ELF-1 (cell line): ENCODE data around the gene ATXN10.
A peak's percentile ranks its signal among the peaks of the same experiment; 100 is the strongest.

ENCODE experiments used
- DNase-seq: peaks from one replicate; pipeline ENCODE4 v3.0.0-alpha.2; 2016; ENCODE audit warnings: low read depth, low spot score

Gene ATXN10

DNA sequence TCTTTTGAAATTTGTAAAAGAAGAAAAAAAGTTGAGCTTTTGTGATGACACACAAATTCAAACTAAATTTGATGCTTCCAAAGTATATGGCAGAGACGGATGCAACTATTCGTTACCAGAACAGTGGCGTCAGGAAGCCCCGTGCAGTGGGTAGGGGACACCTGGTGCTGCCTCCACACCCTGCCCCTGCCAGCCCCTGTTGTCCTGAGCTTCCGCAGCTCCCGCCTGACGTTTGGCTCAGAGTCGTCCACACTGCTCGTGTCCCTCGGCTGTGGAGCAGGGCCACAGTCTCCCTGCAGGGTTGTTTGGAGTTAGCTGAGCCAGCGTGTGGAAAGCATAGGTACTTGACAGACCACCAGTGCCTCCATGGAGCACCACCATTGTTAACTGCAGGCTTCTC lies 86.3 kb downstream of the ATXN10 start:
- DNase-seq, result no peak

DNA sequence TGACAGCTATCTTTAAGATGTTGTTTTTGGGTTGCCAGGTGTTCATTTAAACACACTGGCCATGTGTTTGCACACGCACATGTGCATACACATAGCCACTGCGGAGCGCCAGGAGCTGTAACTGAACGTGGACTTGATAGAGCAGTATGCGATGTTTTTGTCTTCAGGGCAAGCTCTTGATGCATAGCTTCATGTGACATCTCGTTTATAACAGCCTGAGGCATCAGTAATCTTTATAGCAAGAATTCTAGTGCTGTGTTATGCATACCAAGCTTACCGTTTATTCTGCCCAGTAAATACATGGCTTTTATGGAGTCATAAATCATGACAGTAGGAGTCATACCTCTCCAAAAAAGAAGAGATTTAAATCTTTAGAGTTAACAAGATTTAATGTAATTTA lies 87.0 kb downstream of the ATXN10 start:
- no peak for DNase-seq

DNA sequence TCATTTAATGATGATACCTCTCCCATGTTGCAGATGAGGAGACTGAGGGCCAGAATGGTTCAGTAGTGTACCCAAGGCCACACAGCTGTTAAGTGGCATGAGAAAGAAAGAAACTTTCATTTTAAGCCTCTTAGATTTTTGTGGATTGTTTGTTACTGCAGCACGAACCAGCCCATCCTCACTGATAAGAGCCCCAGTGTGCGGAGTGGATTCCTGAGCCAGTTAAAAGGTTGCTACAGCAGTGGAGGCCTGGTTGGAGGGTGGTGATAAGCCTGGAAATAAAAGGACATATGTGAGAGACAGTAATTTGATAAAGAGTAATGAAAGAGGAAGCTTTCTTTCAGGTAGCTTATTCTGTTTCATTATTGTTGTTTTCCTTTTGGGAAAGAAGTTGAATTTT lies 89.0 kb downstream of the ATXN10 start:
- no peak for DNase-seq

DNA sequence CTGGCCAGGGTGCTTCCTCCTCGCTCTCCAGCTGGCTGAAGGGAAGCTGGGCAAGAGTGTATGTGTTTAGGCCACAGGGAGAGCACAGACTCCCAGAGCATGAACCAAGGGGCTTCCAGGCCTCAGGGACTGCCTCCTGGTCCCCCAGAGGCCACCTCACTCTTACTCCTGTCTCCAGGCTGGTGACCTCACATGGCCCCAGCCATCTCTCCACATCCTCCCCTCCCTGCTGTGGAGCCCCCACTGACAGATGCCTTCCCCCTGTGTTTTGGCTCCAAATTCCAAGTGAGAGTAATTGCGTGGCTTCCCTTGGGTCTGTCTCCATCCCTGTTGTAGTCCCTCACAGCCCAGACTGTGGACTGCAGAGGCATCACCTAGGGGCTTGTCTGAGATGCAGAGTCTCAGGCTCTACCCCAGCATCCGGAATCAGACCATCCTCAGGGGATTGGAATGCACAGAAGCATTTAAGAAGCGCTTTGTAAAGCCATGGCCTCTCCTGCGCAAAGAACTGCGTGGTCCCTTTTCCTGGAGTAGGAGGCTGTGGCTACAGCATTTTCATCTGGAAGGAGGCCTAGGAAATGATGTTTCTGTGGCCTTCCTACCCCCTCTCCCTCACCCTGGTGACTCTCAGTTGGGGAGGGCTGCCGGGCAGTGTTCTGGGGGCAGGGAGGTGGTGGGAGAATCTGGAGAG lies 91.1 kb downstream of the ATXN10 start:
- peak; percentile 27 for DNase-seq

DNA sequence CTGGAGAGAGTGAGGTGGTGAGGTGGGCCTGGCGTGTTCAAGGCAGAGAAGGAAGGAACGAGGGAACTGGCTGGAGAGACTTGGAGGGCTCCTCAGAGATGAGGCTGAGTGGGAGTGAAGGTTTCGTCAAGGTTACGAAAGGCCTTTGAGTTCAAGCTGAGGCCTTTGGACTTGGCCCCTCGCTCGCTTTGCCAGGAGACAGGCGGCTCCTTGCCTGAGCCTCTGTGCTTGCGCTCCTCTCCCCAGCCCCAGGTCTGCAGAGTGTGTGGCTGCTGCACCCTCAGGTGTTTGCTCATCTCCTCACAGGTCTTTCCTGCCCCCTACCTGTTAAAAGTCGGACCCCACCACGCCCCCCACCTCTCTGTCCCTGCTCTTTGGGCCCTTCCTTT lies 91.6 kb downstream of the ATXN10 start:
- peak; percentile 14 for DNase-seq

DNA sequence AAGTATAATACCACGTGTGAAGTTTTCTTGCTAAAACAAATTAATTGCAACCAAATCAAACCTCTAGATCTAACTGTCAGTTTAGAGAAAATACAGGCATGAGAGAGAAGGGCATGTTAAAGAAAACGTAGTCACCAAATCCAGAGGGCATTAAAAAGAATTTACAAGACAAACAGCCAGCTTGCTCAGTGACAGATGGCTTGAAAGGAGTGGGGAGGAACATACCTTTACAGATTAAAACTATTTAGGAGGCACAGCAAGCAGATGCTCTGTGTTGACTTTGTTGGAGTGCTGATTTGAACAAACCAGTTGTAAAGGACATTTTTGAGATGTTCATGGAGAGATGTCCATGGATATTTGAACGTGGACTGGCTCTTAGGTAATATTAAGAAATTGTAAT lies 96.9 kb downstream of the ATXN10 start:
- DNase-seq, result peak; percentile 21

DNA sequence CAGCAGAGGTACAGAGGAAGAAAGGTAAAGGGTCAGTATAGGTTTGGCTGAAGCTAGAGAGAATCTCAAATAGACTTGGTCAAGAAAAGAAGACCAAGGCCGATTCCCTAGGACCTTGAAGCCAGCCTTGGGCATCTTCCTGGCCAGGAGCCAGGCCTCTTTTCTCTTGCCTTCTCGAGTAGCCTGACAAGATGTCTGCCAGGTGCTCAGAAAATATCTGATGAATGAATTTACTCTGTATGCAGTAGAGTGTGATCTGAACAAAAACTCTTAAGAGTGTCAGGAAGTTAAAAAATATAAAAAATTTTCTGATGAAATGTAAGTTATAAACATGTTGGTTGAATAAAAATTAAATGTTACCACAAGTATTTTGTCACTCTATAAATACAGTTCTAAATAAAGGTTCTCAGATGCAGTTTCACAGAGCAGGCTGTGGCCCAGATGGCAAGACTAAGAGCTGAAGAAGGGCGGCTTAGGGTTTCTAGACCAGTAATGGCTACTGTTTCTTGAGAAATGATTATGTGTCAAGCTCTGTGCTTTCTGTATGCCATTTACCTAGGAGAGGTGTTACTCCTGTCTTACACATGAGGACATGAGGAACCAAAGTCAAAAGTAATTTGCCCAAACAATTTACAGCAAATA lies 98.1 kb downstream of the ATXN10 start:
- DNase-seq, result no peak

DNA sequence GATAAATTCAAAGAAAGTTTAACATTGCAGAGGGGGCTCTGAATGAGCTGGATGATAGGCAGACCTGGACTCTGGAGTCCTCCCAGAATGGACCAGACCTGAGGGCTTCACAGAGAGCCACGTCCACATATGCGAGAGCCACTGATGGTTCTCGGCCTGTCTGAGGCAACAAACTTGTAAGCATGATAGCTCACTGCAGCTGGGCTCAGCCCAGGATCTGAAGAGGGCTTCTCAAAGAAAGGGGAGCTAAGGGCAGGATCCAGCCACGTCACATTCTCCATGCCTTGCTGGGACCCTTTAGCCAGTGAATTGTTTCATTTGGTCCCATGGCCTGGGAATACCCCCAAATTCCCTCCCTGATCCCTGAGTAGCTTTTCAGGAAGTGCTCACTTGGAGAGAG lies 98.9 kb downstream of the ATXN10 start:
- no peak for DNase-seq

DNA sequence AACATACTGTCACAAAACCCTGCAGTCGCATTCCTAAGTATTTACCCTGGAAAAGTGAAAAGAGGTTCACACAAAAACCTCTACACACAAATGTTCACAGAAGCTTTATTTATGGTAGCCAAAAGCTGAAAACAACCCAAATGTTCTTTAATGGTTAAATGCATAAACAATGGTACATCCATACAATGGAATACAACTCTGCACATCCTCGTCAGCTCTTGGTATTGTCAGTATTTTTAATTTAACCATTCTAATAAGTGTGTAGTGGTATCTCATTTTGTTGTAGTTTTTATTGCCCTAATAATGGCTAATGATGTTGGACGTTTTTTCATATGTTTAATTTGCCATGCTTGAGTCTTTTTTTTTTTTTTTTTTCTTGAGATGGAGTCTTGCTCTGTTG lies 99.4 kb downstream of the ATXN10 start:
- no peak for DNase-seq

DNA sequence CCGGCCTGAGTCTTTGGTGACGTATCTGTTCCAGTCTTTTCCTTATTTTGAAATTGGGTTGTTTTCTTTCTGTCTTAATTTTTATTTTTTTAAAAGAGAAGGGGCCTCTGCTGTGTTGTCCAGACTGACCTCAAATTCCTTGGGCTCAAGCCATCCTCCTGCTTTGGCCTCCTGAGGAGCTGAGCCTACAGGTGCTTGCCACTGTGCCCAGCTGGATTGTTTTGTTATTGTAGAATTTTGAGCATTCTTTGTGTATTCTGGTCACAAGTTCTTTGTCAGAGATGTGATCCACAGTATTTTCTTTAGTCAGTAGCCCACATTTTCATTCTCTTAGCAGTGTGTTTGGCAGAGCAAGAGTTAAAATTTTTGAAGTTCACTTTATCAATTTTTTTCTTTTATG lies 100.1 kb downstream of the ATXN10 start:
- no peak for DNase-seq

DNA sequence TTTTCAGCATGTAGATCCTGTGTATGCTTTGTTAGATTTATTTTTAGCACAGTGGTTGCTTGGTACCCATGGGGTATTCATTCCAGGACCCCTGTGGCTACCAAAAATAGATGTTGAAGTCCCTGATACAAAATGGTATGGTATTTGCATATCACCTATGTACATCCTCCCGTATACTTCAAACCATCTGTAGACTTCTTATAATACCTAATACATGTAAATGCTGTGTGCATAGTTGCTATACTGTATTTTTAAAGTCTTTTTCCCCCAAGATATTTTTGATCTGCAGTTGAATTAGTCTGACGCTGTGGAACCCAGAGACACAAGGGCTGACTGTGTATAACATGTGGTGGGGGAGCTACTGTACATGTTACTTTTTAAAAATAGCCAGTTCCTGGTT lies 101.1 kb downstream of the ATXN10 start:
- DNase-seq, result no peak

DNA sequence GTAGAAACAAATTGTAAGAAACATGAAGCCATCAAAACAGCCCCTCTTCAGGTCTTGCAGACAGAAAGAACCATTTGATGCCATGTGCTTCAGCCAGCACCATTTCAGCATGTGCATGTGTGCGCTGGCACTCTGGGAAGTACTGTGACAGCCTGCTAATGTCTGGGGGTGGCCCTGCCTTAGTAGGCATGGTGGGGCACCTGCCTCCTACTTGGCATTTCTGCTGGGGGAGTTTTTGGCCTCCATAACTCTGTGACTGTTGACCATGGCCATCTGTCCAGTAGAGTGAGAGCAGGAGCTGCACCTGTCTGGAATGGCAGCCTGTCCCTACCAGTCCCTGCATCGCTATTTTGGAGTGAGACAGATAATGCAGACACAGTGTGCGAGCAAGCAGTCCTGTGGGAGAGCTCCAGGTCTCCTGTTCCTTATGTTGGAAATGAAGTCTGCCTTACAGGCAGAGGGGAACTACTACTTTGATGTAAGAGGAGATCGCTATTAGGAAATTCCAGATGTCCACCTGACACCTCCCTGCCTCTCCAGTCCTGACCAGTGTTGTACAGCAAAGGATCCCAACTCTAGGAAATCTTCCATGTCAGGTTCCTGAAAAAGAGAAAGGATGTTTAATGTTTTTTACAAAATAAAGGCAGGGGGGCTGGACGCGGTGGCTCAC lies 102.5 kb downstream of the ATXN10 start:
- no peak for DNase-seq

DNA sequence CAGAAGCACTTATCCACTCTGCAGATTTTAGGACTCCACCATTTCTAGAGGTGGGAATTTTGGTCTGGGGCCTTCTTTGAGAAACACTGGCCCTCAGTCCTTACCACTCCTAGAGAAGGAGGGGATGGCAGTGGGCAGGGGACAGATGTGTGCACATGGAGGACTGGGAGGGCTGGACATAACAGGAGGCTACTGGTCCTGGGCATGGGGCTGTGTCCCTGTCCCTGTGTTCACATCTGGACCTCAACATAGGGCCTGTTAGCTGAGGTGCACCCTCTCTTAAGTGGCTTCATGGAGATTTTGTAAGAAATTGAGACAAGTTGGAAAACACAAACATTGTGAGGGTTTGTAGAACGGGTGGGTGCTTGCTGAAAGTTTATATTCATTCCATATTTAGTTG lies 103.4 kb downstream of the ATXN10 start:
- DNase-seq, result no peak

DNA sequence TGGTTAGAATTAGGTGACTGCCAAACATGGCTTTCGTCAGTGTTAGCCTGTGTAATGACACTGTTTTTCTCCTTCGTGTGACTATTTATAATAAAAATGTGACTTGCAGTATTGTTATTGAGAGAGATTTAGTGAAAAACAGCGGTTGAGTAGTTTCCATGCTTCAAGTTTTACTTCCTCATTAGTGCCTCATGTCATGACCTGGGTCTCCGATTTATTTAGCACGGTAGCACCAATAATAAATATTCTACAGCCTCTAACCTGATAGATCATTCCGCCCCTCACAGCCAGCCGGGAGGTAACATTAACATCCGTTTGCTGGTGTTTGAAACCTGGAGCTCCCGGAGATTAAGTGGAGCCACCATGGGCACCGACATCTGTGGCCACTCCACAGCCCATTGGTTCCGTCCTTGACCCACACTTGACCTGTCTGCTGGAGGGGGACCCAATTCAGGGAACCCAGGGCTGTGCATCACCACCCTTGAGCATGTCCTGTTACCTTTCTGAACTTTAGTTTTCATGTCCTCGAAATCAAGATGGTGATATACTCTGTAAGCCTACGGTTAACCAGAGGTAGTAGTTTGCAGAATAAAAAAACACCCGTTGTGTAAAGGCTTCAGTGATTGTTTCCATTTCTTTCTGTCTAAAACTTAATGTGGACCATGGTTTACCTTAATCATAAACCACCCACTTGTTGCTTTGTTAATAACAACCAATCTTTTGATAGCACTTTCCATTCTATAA lies 104.1 kb downstream of the ATXN10 start:
- DNase-seq, result no peak

DNA sequence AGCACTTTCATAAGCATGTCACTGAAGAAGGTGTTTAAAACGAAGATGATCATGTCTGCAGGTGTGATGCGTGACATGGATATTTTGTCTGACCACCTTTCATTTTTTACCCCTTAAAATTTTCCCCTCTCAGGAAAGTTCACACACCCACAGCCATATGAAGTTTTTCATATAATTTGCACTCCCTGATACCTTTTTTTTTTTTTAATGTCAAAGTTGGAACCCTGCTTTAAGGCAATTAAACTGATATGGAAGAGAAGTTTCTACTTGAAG lies 104.6 kb downstream of the ATXN10 start:
- no peak for DNase-seq

DNA sequence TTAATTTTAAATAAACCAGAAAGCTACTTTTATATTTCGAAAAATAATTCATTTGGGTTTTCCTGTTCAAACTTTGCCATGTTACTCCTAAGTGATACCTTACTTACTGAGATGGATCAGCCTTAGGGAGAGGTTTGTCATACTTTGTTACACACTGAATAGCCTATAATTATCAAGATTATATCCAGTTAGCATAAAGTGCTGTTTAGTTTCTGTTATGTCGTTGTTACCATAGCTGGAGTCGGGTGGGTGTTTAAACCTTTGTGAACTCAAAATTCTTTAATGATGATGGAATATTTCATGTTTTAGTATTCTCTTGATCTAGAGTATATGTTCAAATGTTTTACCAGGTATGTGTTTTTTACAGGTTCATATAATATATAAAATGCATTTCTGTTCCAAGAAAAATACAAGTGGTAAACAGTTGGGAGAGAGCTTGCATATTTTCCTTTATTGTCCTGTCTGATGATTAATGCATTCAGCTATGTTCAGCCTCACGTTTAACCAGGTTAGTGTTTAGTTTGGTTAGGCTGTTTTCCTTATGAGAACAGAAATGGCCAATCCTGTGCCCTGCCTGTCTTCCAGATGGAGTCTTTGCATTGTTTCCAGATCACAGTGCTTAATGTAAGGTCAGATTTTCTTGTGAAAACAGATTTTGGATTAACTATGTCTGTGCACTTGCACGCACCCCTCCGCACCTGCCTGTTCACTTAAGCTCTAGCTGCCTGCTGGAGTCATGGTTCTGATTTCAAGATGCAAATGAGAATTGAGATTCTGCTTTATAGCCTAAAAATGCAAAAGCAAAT lies 105.6 kb downstream of the ATXN10 start:
- DNase-seq, result no peak

DNA sequence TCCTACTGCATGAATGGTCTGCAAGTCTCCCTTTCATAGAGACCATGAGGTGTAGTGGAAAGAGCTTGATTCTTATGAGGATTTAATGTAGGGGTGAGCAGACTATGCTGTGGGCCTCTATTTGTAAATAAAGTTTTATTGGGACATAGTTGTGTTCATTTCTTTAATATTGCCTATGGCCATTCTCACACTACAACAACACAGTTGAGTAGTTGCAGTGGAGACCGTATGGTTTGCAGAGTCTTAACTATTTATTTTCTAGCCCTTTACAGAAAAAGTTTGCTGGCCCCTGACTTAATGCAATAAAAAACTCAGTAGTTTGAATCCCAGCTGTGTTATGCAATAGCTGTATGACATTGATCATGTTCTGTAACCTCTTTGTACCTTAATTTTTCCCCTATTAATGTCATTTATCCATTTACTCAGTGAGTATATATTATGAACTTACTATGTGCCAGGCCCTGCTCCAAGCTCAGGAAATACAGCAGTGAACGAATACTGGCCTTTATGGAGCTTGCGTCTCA lies 106.3 kb downstream of the ATXN10 start:
- no peak for DNase-seq

DNA sequence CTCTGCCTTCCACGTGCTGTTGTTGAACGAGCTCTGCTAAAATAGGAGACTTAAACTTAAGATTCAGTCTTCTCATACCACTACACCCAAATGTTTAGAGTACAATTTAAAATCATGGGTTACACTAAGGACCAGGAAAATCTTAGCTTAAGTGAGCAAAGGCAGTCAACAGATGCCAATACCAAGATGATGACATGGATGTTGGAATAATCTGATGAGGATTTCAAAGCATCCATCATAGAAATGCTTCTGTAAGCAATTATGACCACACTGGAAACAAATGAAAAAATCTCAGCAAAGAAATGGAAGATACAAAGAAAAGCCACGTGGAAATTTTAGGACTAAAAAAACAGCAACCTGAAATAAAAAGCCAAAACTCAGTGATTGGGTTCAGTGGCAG lies 109.8 kb downstream of the ATXN10 start:
- no peak for DNase-seq

DNA sequence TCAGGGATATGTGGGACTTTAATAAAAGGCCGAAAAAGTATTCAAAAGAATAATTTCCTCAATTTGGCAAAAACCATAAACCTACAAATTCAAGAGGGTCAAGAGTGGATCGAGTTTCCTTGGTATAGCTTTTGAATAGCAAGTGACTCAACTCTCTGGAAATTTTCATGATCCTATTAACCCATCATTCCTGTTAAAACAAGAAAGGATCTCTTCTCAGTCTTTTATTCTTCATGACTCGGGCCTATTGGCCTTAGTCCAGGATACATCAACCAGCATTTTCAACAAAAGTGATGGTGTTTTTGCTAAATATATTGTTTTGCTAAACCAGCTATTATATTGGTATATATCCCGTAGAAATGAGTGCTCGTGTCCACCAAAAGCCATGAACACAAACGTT lies 110.3 kb downstream of the ATXN10 start:
- DNase-seq, result no peak

DNA sequence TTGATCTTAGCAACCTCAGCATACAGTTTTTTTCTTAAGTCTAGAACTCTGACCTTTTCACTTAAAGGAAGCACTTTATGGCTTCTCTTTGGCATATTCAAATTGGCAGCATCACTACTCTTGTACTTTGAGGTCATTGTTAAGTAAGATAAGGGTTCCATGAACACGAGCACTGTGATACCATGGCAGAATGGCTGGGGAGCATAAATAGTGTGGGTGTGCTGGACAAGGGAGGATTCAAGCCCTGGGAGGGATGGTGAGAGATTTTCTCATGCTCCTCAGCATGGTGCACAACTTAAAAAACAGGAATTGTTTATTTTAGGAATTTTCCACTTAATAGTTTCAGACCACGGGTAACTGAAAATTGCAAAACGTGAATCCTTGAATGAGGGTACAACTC lies 111.4 kb downstream of the ATXN10 start:
- no peak for DNase-seq

DNA sequence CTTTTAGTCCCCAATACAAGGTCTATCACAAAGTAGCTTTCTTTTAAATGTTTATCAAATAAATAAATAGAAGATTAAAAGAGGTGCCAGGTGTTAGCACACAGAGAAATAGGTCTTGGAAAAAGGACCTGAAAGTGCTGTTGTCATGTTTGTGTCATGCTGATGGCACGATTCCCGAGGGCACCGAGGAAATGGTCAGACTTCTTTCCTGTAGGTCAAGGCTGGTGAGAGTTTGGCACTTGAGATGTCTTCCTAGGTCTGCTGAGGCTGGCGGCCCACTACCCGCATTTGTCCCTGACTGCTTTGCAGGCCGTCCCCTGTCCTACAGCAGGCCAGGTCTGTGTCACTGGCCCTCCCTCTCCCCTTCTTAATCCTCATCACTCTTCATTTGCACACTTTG lies 112.1 kb downstream of the ATXN10 start:
- DNase-seq, result no peak
